ENCODE data around the gene ATP1A1. TPM values are rescaled to one million over a fixed set of nuclear protein-coding genes. Genes with fewer than 3 reads are reported as not detected.

ATP1A1 gene
- total RNA-seq, 1 experiment from 2014 or later = 181 TPM

DNA sequence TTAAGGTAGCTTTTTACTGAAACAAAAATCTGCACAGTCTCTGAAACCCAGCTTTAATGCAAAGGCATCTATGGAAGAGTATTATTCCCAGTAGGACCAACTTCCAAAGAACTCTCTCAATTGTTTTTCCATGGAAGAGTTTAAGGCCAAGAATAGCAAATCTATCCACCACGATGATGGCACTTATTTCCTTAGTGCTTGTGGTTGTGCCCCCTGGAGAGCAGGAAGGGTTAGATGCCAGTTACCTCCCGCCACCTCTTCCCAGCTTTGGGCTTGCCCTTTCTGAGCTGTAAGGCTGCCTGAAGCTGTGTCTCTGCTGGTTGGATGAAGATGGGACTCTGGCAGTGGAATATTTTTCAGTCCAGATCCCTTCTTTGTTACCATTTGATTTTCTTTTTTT is 4.8 kb upstream of the ATP1A1 start:
- Histone ChIP-seq H3K79me2 (ENCODE audit: low read length) (peaks cover under 1% of the 10 kb centered on the region), H4K20me1 (ENCODE audit: low read length) (no peaks in the 10 kb centered on the region), H3K9me2 (replicated peaks; ENCODE audit: low read length) (no peaks in the 10 kb centered on the region), H3K4me1 (ENCODE audit: insufficient read depth, low read length) (peaks cover 9% of the 10 kb centered on the region; the same call in 1 of the 2 replicates), H3K4me2 (ENCODE audit: low read length) (no peak overlapping the region), H3K9me3 (ENCODE audit: low read length) (no peaks in the 10 kb centered on the region), H3K27me3 (ENCODE audit: low read length) (no peaks in the 10 kb centered on the region), H3K27ac (ENCODE audit: low read length) (no peak overlapping the region), H3K4me3 (ENCODE audit: low read length) (no peak overlapping the region), H3K36me3 (ENCODE audit: low read depth, low read length) (no peaks in the 10 kb centered on the region), H2AFZ (ENCODE audit: low read length) (no peak overlapping the region), H3K9ac (ENCODE audit: low read length) (no peak overlapping the region), H3F3A (ENCODE audit: low read length, unreplicated experiment) (no peaks in the 10 kb centered on the region)
- no peak for DNase-seq
- no peak for ATAC-seq
- CTCF ChIA-PET = no interaction called here
- intact Hi-C loops (cut with micrococcal nuclease) = no loop called here
- POLR2A ChIA-PET (ENCODE audit: unreplicated experiment) = no interaction called here
- no peak for TF ChIP-seq EZH2 (IDR thresholded peaks at IDR 0.05; ENCODE audit: low read length, unreplicated experiment)
- no TSS peak for BruUV-seq (replicated peaks)

DNA sequence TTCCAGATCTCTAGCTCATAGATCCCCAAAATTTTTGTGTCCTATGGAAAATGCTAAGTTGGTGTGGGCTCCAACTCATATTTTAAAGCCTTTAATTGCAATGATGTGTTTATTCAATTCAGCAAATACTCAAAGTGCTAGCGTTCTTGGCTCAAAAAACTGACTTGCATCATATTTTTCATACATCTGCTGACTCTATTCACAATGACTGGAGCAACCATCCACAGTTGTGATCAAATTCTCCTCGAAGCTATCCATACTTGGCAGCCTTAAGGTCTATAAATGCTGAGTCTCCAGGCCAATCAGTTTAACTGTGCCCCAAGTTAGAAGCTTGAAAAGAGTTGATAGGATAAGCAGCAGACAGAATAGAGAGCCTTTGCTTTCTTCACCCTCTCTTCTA is 2.9 kb upstream of the ATP1A1 start:
- POLR2A ChIA-PET (ENCODE audit: unreplicated experiment) = no interaction called here
- Histone ChIP-seq H3K27me3 (ENCODE audit: low read length) (no peaks in the 10 kb centered on the region), H3K36me3 (ENCODE audit: low read depth, low read length) (no peaks in the 10 kb centered on the region), H3K79me2 (ENCODE audit: low read length) (peaks cover 20% of the 10 kb centered on the region), H3K9ac (ENCODE audit: low read length) (no peak overlapping the region), H3K9me2 (replicated peaks; ENCODE audit: low read length) (no peaks in the 10 kb centered on the region), H2AFZ (ENCODE audit: low read length) (no peak overlapping the region), H3K4me1 (ENCODE audit: insufficient read depth, low read length) (peaks cover 16% of the 10 kb centered on the region), H3K4me2 (ENCODE audit: low read length) (no peak overlapping the region), H3F3A (ENCODE audit: low read length, unreplicated experiment) (no peaks in the 10 kb centered on the region), H3K9me3 (ENCODE audit: low read length) (no peaks in the 10 kb centered on the region), H3K4me3 (ENCODE audit: low read length) (no peak overlapping the region), H3K27ac (ENCODE audit: low read length) (no peak overlapping the region), H4K20me1 (ENCODE audit: low read length) (peaks cover 11% of the 10 kb centered on the region)
- ATAC-seq (no peak), DNase-seq (no peak)
- TF ChIP-seq, protein P1, sequence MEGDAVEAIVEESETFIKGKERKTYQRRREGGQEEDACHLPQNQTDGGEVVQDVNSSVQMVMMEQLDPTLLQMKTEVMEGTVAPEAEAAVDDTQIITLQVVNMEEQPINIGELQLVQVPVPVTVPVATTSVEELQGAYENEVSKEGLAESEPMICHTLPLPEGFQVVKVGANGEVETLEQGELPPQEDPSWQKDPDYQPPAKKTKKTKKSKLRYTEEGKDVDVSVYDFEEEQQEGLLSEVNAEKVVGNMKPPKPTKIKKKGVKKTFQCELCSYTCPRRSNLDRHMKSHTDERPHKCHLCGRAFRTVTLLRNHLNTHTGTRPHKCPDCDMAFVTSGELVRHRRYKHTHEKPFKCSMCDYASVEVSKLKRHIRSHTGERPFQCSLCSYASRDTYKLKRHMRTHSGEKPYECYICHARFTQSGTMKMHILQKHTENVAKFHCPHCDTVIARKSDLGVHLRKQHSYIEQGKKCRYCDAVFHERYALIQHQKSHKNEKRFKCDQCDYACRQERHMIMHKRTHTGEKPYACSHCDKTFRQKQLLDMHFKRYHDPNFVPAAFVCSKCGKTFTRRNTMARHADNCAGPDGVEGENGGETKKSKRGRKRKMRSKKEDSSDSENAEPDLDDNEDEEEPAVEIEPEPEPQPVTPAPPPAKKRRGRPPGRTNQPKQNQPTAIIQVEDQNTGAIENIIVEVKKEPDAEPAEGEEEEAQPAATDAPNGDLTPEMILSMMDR (conservative IDR thresholded peaks at IDR 0.05; ENCODE audit: low read depth, low read length) = no peak
- no peak for TF ChIP-seq EZH2 (IDR thresholded peaks at IDR 0.05; ENCODE audit: low read length, unreplicated experiment)
- no peak for TF ChIP-seq EZH2phosphoT487 (IDR thresholded peaks at IDR 0.05; ENCODE audit: borderline replicate concordance, low read length)
- CTCF ChIA-PET = no interaction called here
- BruUV-seq (replicated peaks) = no TSS peak
- intact Hi-C loops (cut with micrococcal nuclease) = no loop called here

DNA sequence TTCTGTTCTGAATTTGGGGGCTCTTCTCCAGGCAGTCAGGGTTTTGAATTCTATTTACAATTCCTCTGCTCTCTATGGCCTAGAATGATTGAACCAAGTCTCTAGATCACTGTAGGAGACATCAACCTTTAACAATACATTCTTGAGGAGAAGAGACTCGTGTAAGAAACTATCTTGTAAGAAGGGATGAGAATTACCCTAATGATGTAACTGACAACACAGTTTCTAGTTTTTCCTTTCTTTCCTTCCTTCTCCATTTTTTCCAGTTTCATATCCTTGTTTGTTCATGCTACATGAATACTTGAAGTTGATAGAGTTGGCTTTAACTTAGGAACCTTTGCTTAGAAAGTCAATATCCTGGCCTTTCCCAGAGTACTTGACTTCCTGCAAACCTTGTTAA is 1.3 kb upstream of the ATP1A1 start:
- peak overlapping the region; percentile 98 for H3K4me2 ChIP-seq (ENCODE audit: low read length)
- peaks cover 32% of the 10 kb centered on the region for H3K4me1 ChIP-seq (ENCODE audit: insufficient read depth, low read length)
- TF ChIP-seq EZH2phosphoT487 (IDR thresholded peaks at IDR 0.05; ENCODE audit: borderline replicate concordance, low read length) (no peak), EZH2 (IDR thresholded peaks at IDR 0.05; ENCODE audit: low read length, unreplicated experiment) (no peak)
- TF ChIP-seq, protein P1 (conservative IDR thresholded peaks at IDR 0.05; ENCODE audit: low read depth, low read length) = no peak
- H3K9ac ChIP-seq (ENCODE audit: low read length) = no peak overlapping the region
- H3K27me3 ChIP-seq (ENCODE audit: low read length) = no peaks in the 10 kb centered on the region
- ATAC-seq (no peak), DNase-seq (no peak)
- no peaks in the 10 kb centered on the region for H3K9me3 ChIP-seq (ENCODE audit: low read length)
- ChIA-PET CTCF (no interaction called here), POLR2A (ENCODE audit: unreplicated experiment) (no interaction called here)
- no peaks in the 10 kb centered on the region for H3K9me2 ChIP-seq (replicated peaks; ENCODE audit: low read length)
- H3K27ac ChIP-seq (ENCODE audit: low read length) = no peak overlapping the region
- peaks cover 9% of the 10 kb centered on the region for H3F3A ChIP-seq (ENCODE audit: low read length, unreplicated experiment)
- no TSS peak for BruUV-seq (replicated peaks)
- peak overlapping the region; percentile 96; the same call in 1 of the 2 replicates for H2AFZ ChIP-seq (ENCODE audit: low read length)
- peak overlapping the region; percentile 78; the same call in 1 of the 2 replicates for H3K4me3 ChIP-seq (ENCODE audit: low read length)
- intact Hi-C loops (cut with micrococcal nuclease) = no loop called here
- H4K20me1 ChIP-seq (ENCODE audit: low read length) = peaks cover 15% of the 10 kb centered on the region
- no peaks in the 10 kb centered on the region for H3K36me3 ChIP-seq (ENCODE audit: low read depth, low read length)
- H3K79me2 ChIP-seq (ENCODE audit: low read length) = peaks cover 35% of the 10 kb centered on the region

All from PC-3 (cell line).